IPS-20b (cell line): ENCODE results near the gene LZIC.

Source experiments
- H3K27ac ChIP-seq: one replicate; pipeline ENCODE4 v1.5.1; 2013; ENCODE audit warnings: low read length
- H3K27me3 ChIP-seq: 2 replicates; pipeline ENCODE4 v1.6.1; 2013; ENCODE audit warnings: mild to moderate bottlenecking, low read length, inconsistent platforms; ENCODE audit not compliant: insufficient read depth
- H3K36me3 ChIP-seq: 2 replicates; pipeline ENCODE4 v1.6.1; 2013; ENCODE audit warnings: low read depth, mild to moderate bottlenecking, inconsistent platforms, low read length, moderate library complexity; ENCODE audit not compliant: insufficient read depth
- H3K4me1 ChIP-seq: 2 replicates; pipeline ENCODE4 v1.6.1; 2013; ENCODE audit warnings: mild to moderate bottlenecking, control low read depth, inconsistent platforms, low read length, moderate library complexity; ENCODE audit not compliant: insufficient read depth
- H3K4me3 ChIP-seq: 2 replicates; pipeline ENCODE4 v1.5.1; 2013; ENCODE audit warnings: mild to moderate bottlenecking, low read length, inconsistent platforms
- H3K9ac ChIP-seq: 2 replicates; pipeline ENCODE4 v1.6.1; 2013; ENCODE audit warnings: low read depth, mild to moderate bottlenecking, inconsistent platforms, low read length, moderate library complexity
- H3K9me3 ChIP-seq: 2 replicates; pipeline ENCODE4 v1.6.1; 2013; ENCODE audit warnings: mild to moderate bottlenecking, low read depth, low read length, inconsistent platforms; ENCODE audit not compliant: insufficient read depth

The LZIC gene

GRCh38 chr1:9882296-9882944 lies 60.8 kb downstream of the LZIC start:
- Histone ChIP-seq H3K4me1 (no peaks in the 10 kb centered on the region), H3K9ac (no peak overlapping the region), H3K27ac (no peak overlapping the region), H3K27me3 (no peaks in the 10 kb centered on the region), H3K9me3 (no peaks in the 10 kb centered on the region), H3K36me3 (no peaks in the 10 kb centered on the region), H3K4me3 (no peak overlapping the region)

DNA sequence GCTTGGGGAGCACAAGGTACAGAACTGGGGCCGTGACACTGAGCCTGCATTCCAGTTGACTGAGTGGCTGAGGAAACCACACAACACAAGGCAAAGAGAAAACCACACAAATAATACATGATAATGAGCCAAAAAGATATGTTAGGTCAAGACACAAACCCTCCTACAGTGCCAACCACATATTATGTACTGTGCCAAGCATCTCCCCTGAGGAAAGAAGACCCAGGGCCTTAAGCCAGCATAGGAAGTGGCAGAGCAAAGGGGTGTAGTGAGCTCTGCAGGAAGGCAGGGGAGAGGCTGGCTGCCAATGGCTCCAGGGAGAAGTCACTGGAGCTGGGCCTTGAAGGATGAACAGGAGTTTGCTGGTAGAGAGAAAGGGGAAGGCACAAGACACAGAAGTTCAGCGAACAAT lies 61.3 kb downstream of the LZIC start:
- Histone ChIP-seq H3K4me1 (no peaks in the 10 kb centered on the region), H3K27me3 (no peaks in the 10 kb centered on the region), H3K9me3 (no peaks in the 10 kb centered on the region), H3K27ac (no peak overlapping the region), H3K4me3 (no peak overlapping the region), H3K36me3 (no peaks in the 10 kb centered on the region), H3K9ac (no peak overlapping the region)
